Ovary (tissue), 9 donors: ENCODE measurements around the gene CLEC4A. TPM values are rescaled to one million over a fixed set of nuclear protein-coding genes. Genes with fewer than 3 reads are reported as not detected.

Experiments
- DNase-seq, 5 donors: peaks; one replicate each; pipeline ENCODE4 v3.0.0-alpha.2; 2019 to 2020
- H3K27ac ChIP-seq, 2 donors: fragments of 200-600 bp; one replicate each; pipeline versions ENCODE4 v1.5.1 to v1.8.0; 2019 to 2022
- H3K27me3 ChIP-seq: fragments of 200-600 bp; one replicate; pipeline ENCODE4 v1.8.0; 2022
- H3K36me3 ChIP-seq: fragments of 200-600 bp; sonication (generic); one replicate; pipeline ENCODE4 v1.5.1; 2019
- H3K4me1 ChIP-seq: one replicate; pipeline ENCODE4 v1.8.1; 2013; ENCODE audit warnings: mild to moderate bottlenecking, moderate library complexity; ENCODE audit not compliant: insufficient read depth
- H3K4me3 ChIP-seq: fragments of 200-600 bp; sonication (generic); one replicate; pipeline ENCODE4 v1.5.1; 2017
- H3K9me3 ChIP-seq, 2 donors: fragments of 200-600 bp in 1 of 2; sonication (generic) in 1 of 2; one replicate each; pipeline versions ENCODE4 v1.5.1 to v1.8.1; 2013 to 2019; ENCODE audit warnings: mild to moderate bottlenecking in 1 of 2, moderate library complexity in 1 of 2
- CTCF ChIP-seq, 3 donors: fragments of 450-650 bp in 2 of 3; fragments of 200-600 bp in 1 of 3; IDR thresholded peaks; one replicate each; pipeline versions ENCODE4 v1.5.1 to v1.8.0; 2016 to 2022; ENCODE audit warnings: antibody characterized with exemption in 3 of 3, mild to moderate bottlenecking in 1 of 3
- EP300 ChIP-seq: sonication (generic); formaldehyde crosslinking; IDR thresholded peaks from one replicate; pipeline ENCODE4 v1.6.1; 2017; ENCODE audit warnings: antibody characterized with exemption
- POLR2A ChIP-seq: fragments of 450-650 bp; IDR thresholded peaks from one replicate; pipeline ENCODE4 v1.6.1; 2017; ENCODE audit warnings: antibody characterized with exemption, mild to moderate bottlenecking, moderate library complexity
- WGBS, 3 donors: extraction: QIAGEN DNeasy Blood & Tissue Kit in 1 of 3; methylation state at CpG; one replicate each; pipeline versions ENCODE4 v1.1.5 to v1.1.7; 2013 to 2017; 5-methylcytosine and 5-hydroxymethylcytosine counted together
- intact Hi-C, 4 donors: fragments of 100-400 bp; cut with DNase I; formaldehyde crosslinking; loops; one replicate each; pipeline versions ENCODE4 v1.11.0 to v1.15.1; 2022 to 2023
- polyA plus RNA-seq, 2 donors: library from polyadenylated mRNA; stranded (reverse); fragments of 200-250 nt in 1 of 2; fragments of 350-450 nt in 1 of 2; fragmentation: Illumina TruSeq in 1 of 2; extraction: RNeasy Lipid Tissue Mini Kit (QIAGEN cat#74804) in 1 of 2; gene quantifications; one replicate each; pipeline ENCODE4 v1.2.3, GENCODE V29; 2013 to 2014
- total RNA-seq, 7 donors: library from RNA; depleted of rRNA in 2 of 7; stranded (reverse); fragments of >200 nt in 2 of 7; fragmentation: NEBNext Ultra II Directional in 3 of 7; extraction: Animal tissue kit (Norgen Biotek cat#: 25700) in 3 of 7; gene quantifications; one replicate each; pipeline versions ENCODE4 v1.1.0 to v1.2.4, GENCODE V29; 2016 to 2023
- donor health status: DM: no; HTN: no; CAD: no; lungs with moderate emphysema.
- donor health status: DM: no; HTN: no; CAD: no.
- donor health status: Bipolar disorder and iron deficiency.
- donor health status: DM: yes; HTN: yes; CAD: no.
- donor health status: DM: no; HTN: no; CAD: no.
- donor health status: DM: yes; HTN: yes; CAD: no.

Gene CLEC4A
- total and polyA plus RNA-seq, 9 donors: 0.96 to 3.6 (median 1.8) TPM; not detected in 1

DNA sequence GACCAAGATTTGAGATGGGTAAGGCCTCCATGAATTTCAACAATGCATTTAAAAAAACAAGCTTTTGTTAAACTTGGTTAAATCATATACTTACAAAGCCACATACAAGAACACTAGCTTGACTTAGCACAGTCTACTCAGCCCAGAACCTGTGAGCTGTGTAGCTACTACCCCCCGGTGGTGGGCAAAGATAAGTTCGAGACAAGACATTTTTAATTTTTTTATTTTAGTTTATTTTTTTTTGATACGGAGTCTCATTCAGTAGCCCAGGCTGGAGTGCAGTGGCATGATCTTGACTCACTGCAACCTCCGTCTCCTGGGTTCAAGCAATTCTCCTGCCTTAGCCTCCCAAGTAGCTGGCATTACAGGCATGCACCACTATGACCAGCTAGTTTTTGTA lies 45.0 kb upstream of the CLEC4A start:
- H3K4me3 ChIP-seq: no peak overlapping the region
- no peaks in the 10 kb centered on the region for H3K36me3 ChIP-seq
- no peak overlapping the region for H3K27ac ChIP-seq
- peak in 2 of 5 donors; percentile 19 to 31 for DNase-seq
- no peaks in the 10 kb centered on the region for H3K27me3 ChIP-seq
- H3K4me1 ChIP-seq: peaks cover 1% of the 10 kb centered on the region
- 25 to 34% (median 26%) methylated on average over 4 of the region's 4 CpGs for WGBS, 3 donors
- intact Hi-C loops: no loop called here
- no peaks in the 10 kb centered on the region for H3K9me3 ChIP-seq
- TF ChIP-seq EP300 (no peak), POLR2A (no peak), CTCF (IDR thresholded peaks at IDR 0.05) (no peak)

DNA sequence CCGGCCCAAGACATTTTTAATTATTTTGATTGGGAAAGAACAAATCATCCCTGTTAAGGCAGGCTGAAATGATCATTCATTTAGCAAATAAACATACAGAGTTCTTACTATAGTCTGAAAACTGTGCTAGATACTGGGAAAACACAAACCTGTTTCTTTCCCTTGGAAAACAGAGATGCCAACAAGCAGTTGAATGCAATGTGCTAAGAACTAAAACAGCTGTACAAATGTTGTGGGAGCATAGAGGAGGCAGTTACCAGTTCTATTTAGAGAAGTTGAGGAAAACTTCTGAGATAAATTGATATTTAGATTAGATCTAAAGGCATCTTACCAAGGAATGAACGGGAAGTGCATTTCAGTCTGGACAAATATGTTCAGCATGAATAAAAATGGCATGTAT lies 44.5 kb upstream of the CLEC4A start:
- no peak for DNase-seq
- no peak overlapping the region for H3K27ac ChIP-seq
- no peaks in the 10 kb centered on the region for H3K9me3 ChIP-seq
- 67 to 75% (median 73%) methylated on average over 2 of the region's 2 CpGs for WGBS, 3 donors
- H3K36me3 ChIP-seq: no peaks in the 10 kb centered on the region
- H3K27me3 ChIP-seq: no peaks in the 10 kb centered on the region
- H3K4me1 ChIP-seq: peaks cover 4% of the 10 kb centered on the region
- no peak overlapping the region for H3K4me3 ChIP-seq
- TF ChIP-seq EP300: no peak
- no peak for TF ChIP-seq CTCF (IDR thresholded peaks at IDR 0.05)
- TF ChIP-seq POLR2A: no peak
- intact Hi-C loops: no loop called here

GRCh38 chr12:8080120-8080519 lies 43.3 kb upstream of the CLEC4A start:
- H3K36me3 ChIP-seq: no peaks in the 10 kb centered on the region
- peaks cover 7% of the 10 kb centered on the region for H3K4me1 ChIP-seq
- H3K27ac ChIP-seq: no peak overlapping the region
- no peak for TF ChIP-seq CTCF (IDR thresholded peaks at IDR 0.05)
- no peak for TF ChIP-seq EP300
- TF ChIP-seq POLR2A: no peak
- H3K4me3 ChIP-seq: no peak overlapping the region
- H3K27me3 ChIP-seq: no peaks in the 10 kb centered on the region
- intact Hi-C loops: no loop called here
- H3K9me3 ChIP-seq: no peaks in the 10 kb centered on the region
- no peak for DNase-seq

GRCh38 chr12:8081251-8081920 lies 42.0 kb upstream of the CLEC4A start:
- DNase-seq: peak in 1 of 5 donors; percentile 30
- 0 to 2% (median 0%) methylated on average over 15 of the region's 15 CpGs for WGBS, 3 donors
- intact Hi-C loops: no loop called here

More at GRCh38 chr12:8081251-8081920, 42.0 kb upstream of the CLEC4A start:
- H3K27me3 ChIP-seq: no peaks in the 10 kb centered on the region
- no peak for TF ChIP-seq EP300
- no peak for TF ChIP-seq POLR2A
- TF ChIP-seq CTCF (IDR thresholded peaks at IDR 0.05): no peak
- H3K9me3 ChIP-seq: no peaks in the 10 kb centered on the region
- peak overlapping the region; percentile 96 for H3K4me3 ChIP-seq
- H3K4me1 ChIP-seq: peaks cover 7% of the 10 kb centered on the region
- H3K36me3 ChIP-seq: no peaks in the 10 kb centered on the region
- peak overlapping the region; percentile 89 to 92 for H3K27ac ChIP-seq
